ENCODE data around the gene CFAP299. TPM values are rescaled to one million over a fixed set of nuclear protein-coding genes. Genes with fewer than 3 reads are reported as not detected.
"Not testable (repeated sequence)": the region's sequence is repeated elsewhere in the genome, so short reads cannot be mapped to it uniquely, and the experiment has no call there.

Gene CFAP299
- total RNA-seq: not detected

GRCh38 chr4:80335554-80336358 is at the start of gene CFAP299:
Gene CFAP299 (plus strand): TSS chr4:80335730.
- DNase-seq: peak; percentile 44

DNA sequence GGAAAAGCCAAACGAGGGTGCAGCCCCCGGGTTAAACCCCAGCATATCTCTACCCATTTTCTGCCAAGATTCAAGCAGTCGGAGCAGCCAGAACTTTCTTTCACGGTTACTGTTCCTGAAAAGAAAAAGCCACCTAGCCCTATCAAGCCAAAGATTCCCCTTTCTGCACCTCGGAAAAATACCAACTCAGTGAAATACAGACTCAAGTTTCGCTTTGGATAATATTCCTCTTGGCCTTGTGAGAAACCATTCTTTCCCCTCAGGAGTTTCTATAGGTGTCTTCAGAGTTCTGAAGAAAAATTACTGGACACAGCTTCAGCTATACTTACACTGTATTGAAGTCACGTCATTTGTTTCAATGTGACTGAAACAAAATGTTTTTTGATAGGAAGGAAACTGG is 49.1 kb upstream of the CFAP299 start:
- DNase-seq: no peak

DNA sequence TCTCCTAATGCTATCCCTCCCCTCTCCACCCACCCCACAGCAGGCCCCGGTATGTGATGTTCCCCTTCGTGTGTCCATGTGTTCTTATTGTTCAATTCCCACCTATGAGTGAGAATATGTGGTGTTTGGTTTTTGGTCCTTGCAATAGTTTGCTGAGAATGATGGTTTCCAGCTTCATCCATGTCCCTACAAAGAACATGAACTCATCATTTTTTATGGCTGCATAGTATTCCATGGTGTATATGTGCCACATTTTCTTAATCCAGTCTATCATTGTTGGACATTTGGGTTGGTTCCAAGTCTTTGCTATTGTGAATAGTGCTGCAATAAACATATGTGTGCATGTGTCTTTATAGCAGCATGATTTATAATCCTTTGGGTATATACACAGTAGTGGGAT is 44.9 kb upstream of the CFAP299 start:
- DNase-seq: not testable (repeated sequence)

DNA sequence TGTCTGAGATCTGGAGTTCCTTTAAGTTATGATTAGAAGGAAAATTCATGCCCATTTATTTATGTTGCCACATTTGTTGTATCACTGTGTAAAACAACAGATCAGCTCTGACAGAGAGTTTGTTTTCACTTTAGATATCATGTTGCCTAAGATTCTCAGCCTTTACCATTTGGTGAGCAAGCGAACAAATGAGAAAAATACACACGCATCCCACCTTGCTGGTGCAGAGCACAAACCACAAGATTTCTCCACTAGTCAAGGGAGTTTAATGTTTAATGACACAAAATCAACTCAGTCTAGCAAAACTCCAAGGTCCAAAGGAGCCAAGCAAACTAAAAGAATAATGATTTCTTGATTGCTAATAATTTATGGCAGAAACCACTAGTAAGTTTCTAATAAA is 41.3 kb upstream of the CFAP299 start:
- no peak for DNase-seq

DNA sequence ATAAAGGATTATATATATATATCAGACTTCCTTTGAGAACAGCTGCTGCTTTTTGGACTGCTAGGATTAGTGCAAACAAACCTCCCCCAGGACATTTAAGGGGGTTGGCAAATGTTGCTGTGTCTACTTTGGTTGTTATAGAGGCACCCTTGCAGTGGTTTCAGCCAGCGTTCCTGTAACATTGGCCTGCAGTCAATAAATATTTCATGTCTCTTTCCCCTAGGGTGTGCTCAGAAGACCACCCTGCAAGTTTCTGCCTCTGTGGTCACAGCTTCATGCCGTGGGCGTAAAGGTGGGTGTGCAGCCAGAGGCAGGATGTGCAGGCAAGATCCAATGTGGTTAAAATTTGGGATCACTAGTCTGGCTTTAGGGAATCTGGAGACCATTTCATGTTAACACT is 40.2 kb upstream of the CFAP299 start:
- no peak for DNase-seq

DNA sequence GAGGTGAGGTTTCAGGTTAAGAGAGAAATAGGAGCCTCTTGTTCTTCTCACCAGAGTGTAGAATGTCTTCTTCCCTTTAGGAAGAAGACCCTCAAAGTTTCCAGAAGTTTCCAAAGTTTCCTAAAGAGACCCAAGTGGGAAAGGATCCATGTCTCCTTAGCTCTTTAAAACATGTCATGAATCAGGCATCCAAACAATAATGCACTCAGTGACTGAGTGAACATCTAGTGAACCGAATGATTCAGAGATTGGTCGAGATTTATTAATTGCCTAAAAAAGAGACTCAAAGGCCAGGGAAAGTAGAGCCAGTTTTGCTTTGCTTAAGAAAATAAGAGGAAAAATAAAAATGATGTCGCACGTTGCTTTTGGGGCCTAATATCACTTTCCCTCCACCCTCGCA is 39.7 kb upstream of the CFAP299 start:
- no peak for DNase-seq

DNA sequence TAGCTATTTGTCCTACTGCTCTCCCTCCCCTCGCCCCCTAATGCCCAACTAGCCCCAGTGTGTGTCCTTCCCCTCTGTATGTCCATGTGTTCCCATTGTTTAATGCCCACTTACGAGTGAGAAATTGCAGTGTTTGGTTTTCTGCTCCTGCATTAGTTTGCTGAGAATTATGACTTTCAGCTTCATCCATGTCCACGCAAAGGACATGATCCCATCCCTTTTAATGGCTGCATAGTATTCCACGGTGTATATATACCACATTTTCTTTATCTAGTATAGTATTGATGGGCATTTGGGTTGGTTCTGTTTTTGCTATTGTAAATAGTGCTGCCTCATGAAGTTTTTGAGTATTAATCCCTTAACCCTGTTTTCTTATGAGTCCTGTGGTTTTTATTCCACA is 33.6 kb upstream of the CFAP299 start:
- DNase-seq: no peak

DNA sequence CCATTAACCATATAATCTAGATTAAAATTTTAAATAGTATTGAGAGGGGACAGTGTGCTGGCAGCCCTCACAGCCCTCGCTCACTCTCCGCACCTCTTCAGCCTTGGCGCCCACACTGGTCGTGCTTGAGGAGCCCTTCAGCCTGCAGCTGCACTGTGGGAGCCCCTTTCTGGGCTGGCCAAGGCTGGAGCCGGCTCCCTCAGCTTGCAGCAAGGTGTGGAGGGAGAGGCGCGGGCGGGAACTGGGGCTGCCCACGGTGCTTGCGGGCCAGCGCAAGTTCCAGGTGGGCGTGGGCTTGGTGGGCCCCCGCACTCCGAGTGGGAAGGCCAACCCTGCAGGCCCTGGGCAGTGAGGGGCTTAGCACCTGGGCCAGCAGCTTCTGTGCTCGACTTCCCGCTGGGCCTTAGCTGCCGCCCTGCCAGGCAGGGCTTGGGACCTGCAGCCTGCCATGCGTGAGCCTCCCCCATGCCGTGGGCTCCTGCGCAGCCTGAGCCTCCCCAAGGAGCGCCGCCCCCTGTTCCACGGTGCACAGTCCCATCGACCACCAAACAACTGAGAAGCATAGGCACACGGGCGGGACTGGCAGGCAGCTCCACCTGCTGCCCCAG is 32.8 kb upstream of the CFAP299 start:
- DNase-seq: no peak

DNA sequence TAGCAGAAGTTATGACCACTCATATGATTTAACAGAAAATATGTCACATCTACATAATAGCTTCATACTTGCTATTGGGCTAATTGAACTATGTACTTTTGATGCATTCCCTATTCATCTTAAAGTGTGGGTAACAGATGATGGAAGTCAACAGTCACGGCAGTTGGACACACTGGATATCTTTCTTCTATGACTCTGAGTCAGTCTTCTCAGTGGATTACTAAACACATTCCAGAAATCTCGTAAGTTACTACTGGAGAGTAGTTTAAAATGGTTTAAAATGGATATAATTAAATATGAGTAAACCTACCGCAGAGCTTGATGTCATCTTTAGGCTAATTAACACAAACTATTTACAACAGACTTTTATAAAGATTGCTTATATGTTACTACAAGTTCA is 30.1 kb upstream of the CFAP299 start:
- DNase-seq: no peak

DNA sequence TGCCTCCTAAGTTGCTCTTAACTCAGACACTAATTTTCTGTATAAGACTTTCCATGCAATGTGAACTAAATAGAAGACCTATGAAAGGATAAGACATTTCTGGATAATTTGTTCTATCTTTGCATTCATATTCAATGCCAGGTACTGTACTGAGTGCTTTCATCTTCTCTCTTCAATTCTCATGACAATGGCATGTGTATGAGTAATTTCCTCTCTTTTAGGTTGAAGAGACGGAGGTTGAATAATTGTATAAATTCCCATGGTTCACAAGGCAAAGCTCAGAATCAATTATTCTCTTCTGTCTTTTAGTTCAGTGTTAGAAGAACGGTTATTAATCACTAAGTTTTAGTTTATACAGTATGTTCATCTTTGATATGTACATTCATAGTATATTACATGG is 29.3 kb upstream of the CFAP299 start:
- no peak for DNase-seq

DNA sequence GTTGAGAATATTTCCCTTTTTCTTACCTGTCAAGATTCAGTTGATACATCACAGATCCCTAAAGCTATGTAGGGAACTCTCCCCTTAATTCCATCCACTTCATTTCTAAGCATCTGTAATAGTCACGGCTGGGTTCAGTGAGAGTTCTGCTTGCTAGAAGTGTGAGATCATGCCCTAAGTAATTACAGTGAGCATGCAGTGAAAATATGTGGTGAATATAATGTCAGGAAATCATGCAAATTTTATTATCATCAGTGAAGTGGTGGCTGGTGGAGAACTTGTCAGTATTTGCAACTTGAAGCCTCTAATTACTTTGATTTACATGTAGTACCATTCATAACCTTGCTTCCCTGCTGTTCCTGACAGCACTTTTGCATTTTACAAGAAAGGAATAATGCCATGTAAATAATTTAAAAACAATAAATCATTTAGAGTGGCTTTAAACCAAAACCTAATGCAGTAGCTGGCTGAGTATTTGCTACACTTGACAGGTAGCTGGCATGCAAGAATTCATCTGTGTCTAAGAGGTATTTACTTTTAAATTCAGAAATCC is 28.3 kb upstream of the CFAP299 start:
- peak; percentile 0 for DNase-seq

GRCh38 chr4:80307774-80308465 is 27.6 kb upstream of the CFAP299 start:
- no peak for DNase-seq

DNA sequence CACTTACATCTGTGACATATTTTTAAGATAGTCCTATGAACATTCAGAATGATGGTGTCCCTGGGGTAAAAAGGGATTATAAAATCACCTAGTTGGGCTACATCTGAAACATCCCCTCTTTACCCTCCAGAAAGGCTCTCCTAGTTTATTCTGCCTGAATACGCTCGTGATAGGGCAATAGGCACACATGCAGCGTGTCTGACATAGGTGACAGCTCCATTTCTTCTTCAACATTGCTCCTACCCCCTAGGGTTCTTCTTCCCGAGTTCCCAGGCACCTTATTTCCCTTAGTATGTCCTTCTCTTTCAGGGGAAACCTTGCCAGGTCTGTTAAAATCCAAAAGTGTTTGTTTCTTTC is 27.1 kb upstream of the CFAP299 start:
- no peak for DNase-seq

DNA sequence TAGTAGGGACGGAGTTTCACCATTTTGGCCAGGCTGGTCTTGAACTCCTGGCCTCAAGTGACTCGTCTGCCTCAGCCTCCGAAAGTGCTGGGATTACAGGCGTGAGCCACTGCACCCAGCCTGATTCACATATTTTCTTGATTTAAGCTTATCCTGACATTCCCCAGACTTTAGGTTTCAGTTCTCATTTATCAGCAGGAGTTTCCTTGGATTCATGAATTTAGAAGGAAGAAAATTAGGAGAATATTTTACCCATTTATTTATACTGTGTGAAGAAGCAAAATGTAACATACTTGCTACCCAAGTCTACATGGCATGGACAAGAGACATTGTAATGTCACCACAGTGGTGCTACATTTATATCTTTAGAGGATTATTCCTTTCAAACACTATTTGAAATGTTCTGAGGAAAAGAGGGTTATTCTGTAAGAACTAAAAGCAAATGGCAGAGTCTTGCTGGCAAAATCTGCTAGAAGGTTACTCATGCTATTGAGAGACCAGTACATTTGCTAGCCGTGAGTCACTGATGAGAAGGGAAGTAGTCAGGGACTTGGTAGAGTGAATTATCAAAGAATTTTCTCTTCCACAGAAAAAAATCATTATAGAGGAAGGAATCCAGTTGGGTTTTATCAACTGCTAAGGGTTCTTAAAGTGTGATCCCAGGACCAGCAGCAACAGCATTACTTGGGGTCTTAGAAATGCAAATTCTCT is 26.1 kb upstream of the CFAP299 start:
- no peak for DNase-seq

GRCh38 chr4:80311130-80311529 is 24.4 kb upstream of the CFAP299 start:
- no peak for DNase-seq

GRCh38 chr4:80312124-80312523 is 23.4 kb upstream of the CFAP299 start:
- no peak for DNase-seq

- DNase-seq: no peak
These were observed 21.9 kb upstream of the CFAP299 start for GRCh38 chr4:80313627-80314026.

DNA sequence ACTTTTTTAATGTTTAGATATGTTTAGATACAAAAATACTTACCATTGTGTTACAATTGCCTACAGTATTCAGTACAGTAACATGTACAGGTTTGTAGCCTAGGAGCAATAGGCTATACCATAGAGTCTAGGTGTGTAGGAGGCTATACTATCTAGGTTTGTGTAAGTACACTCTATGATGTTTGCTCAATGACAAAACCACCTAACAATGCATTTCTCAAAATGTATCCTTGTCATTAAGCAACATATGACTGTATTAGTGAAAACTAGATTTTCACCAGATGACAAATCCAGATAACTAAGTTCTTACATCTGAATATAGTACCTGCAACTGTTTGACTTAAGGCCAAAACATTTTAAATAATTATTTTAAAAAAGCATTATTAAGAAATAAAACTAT is 19.7 kb upstream of the CFAP299 start:
- not testable (repeated sequence) for DNase-seq

- DNase-seq: no peak
These were observed 14.2 kb upstream of the CFAP299 start for GRCh38 chr4:80321341-80321740.

DNA sequence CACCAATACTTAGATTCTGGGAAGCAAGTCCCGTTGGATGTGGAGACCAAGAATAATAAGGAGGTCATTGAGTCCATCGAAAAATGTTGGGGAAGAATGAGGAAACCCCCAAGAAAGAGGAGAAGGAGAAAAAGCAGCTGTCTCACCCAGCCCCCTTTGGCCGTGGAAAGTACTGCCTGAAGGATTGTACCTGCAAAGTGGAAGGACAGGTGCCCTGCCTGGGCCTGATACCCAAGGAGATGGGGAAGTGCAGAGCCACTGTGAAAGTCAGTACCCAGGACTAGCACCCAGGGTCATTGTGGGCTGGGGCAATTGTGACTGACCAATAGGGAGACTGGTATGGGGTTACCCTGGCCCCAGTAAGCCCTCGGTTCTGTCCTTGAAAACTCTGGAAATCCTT is 13.8 kb upstream of the CFAP299 start:
- no peak for DNase-seq

DNA sequence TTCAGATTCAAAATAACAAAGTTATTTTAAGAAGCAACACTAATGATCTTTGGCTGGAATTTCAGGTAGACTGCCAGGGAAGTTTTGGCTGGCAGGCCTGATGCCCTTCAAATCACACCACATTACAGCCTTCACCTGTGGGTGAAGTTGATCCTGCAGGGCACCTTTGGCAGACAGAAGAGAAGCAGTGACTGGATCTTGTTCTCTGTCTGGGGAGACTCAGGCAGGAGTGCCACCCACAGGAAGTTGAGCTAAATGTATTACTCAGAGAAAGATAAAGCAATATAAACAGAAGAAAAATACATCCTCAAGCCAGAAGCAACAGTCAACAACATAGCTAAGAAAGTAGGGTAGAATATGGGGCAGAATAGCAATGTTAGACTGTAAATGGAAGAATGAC is 12.8 kb upstream of the CFAP299 start:
- DNase-seq: no peak

DNA sequence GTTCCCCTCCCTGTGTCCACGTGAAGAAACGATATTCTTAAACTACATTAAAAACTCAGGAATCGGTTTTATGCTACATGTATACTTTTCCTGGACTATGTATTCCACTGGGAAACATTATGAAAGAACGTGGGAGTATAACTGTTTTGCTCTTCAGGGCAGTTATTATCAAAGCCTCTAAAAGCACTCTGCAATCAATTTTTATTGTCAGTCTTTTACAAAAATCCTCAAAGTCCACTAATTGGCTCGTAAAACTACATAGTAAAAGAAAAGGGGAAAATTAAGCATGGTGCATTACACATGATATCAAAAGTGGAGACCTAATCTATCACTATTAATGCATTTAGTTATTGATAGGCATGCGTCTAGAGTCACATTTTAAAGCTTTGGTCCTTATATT is 11.4 kb upstream of the CFAP299 start:
- DNase-seq: no peak

GRCh38 chr4:80331693-80332092 is 3.8 kb upstream of the CFAP299 start:
- no peak for DNase-seq

All from skin of body (tissue), 2 donors.